CD14-positive monocyte (primary cell): Measurements from ENCODE around the gene PUSL1. TPM values are rescaled to one million over a fixed set of nuclear protein-coding genes. Genes with fewer than 3 reads are reported as not detected.
A peak's percentile ranks its signal among the peaks of the same experiment; 100 is the strongest.

Source experiments
- DNase-seq, 3 donors: peaks; one replicate each; pipeline ENCODE4 v3.0.0-alpha.2; 2011 to 2022
- H2AFZ ChIP-seq: 2 replicates; pipeline ENCODE4 v1.6.0; 2012; ENCODE audit warnings: mild to moderate bottlenecking, low read depth, low read length, inconsistent platforms; ENCODE audit not compliant: insufficient read depth, poor library complexity, severe bottlenecking
- H3K27ac ChIP-seq, 2 donors: 1 replicate in 1 of 2; 2 replicates in 1 of 2; pipeline ENCODE4 v1.5.1; 2012 to 2013; ENCODE audit warnings: low read length in 2 of 2, control low read depth in 1 of 2, inconsistent platforms in 1 of 2, low read depth in 1 of 2, mild to moderate bottlenecking in 1 of 2
- H3K27me3 ChIP-seq, 2 donors: one replicate each; pipeline versions ENCODE4 v1.6.0 to v1.6.1; 2011 to 2013; ENCODE audit warnings: low read length in 2 of 2; ENCODE audit not compliant: control insufficient read depth in 2 of 2, insufficient read depth in 2 of 2
- H3K36me3 ChIP-seq, 2 donors: replicated peaks in 1 of 2; 1 replicate in 1 of 2; 2 replicates in 1 of 2; pipeline versions ENCODE4 v1.5.1 to v1.6.1; 2012 to 2013; ENCODE audit warnings: low read length in 2 of 2, control low read depth in 1 of 2, inconsistent platforms in 1 of 2, mild to moderate bottlenecking in 1 of 2; ENCODE audit not compliant: insufficient read depth in 2 of 2, control insufficient read depth in 1 of 2
- H3K4me1 ChIP-seq, 2 donors: 1 replicate in 1 of 2; 2 replicates in 1 of 2; pipeline versions ENCODE4 v1.5.1 to v1.6.1; 2012 to 2013; ENCODE audit warnings: low read length in 2 of 2, control low read depth in 1 of 2, inconsistent platforms in 1 of 2, mild to moderate bottlenecking in 1 of 2, moderate library complexity in 1 of 2; ENCODE audit not compliant: insufficient read depth in 2 of 2, control insufficient read depth in 1 of 2
- H3K4me2 ChIP-seq: replicated peaks from 2 replicates; pipeline ENCODE3; 2012; ENCODE audit warnings: low read length, moderate library complexity, mild to moderate bottlenecking; ENCODE audit not compliant: poor library complexity, severe bottlenecking; ENCODE audit errors: extremely low read depth
- H3K4me3 ChIP-seq, 3 experiments: fragments of 200-600 bp in 1 of 3; sonication (generic) in 1 of 3; replicated peaks in 1 of 3; 1 replicate in 2 of 3; 2 replicates in 1 of 3; pipeline ENCODE4 v1.5.1; 2011 to 2013; ENCODE audit warnings: low read length in 3 of 3, mild to moderate bottlenecking in 3 of 3, control low read depth in 2 of 3, low read depth in 2 of 3, inconsistent platforms in 1 of 3, moderate library complexity in 1 of 3
- H3K79me2 ChIP-seq: 2 replicates; pipeline ENCODE4 v1.6.0; 2012; ENCODE audit warnings: mild to moderate bottlenecking, control low read depth, inconsistent platforms, low read length, moderate library complexity; ENCODE audit not compliant: insufficient read depth
- H3K9ac ChIP-seq: 2 replicates; pipeline ENCODE4 v1.6.0; 2017; ENCODE audit warnings: low read length, mild to moderate bottlenecking; ENCODE audit not compliant: insufficient read depth, poor library complexity, severe bottlenecking
- H3K9me3 ChIP-seq, 2 donors: replicated peaks in 1 of 2; 1 replicate in 1 of 2; 2 replicates in 1 of 2; pipeline versions ENCODE4 v1.5.1 to v1.6.1; 2012 to 2013; ENCODE audit warnings: low read length in 2 of 2, control low read depth in 1 of 2; ENCODE audit not compliant: control insufficient read depth in 1 of 2, insufficient read depth in 1 of 2
- H4K20me1 ChIP-seq: 2 replicates; pipeline ENCODE4 v1.6.0; 2012; ENCODE audit warnings: mild to moderate bottlenecking, low read length, control low read depth, moderate library complexity; ENCODE audit not compliant: insufficient read depth
- H3K27ac Mint-ChIP-seq, 7 donors: one replicate each; pipeline ENCODE4 v1.8.0; 2020; ENCODE audit warnings: mild to moderate bottlenecking in 7 of 7, mixed read lengths in 7 of 7, moderate library complexity in 6 of 7, inconsistent platforms in 2 of 7
- H3K27me3 Mint-ChIP-seq, 3 donors: one replicate each; pipeline ENCODE4 v1.8.0; 2021 to 2022; ENCODE audit warnings: low read depth in 3 of 3, mild to moderate bottlenecking in 3 of 3, mixed read lengths in 3 of 3, moderate library complexity in 3 of 3, inconsistent platforms in 1 of 3
- H3K36me3 Mint-ChIP-seq, 2 donors: one replicate each; pipeline ENCODE4 v1.8.0; 2020; ENCODE audit warnings: mixed read lengths in 2 of 2, inconsistent platforms in 1 of 2, mild to moderate bottlenecking in 1 of 2
- H3K4me1 Mint-ChIP-seq: one replicate; pipeline ENCODE4 v1.8.0; 2020; ENCODE audit warnings: mild to moderate bottlenecking, mixed read lengths
- H3K4me3 Mint-ChIP-seq, 2 donors: one replicate each; pipeline ENCODE4 v1.8.0; 2020; ENCODE audit warnings: mild to moderate bottlenecking in 2 of 2, mixed read lengths in 2 of 2, moderate library complexity in 1 of 2
- H3K9me3 Mint-ChIP-seq, 7 donors: one replicate each; pipeline ENCODE4 v1.8.0; 2020 to 2022; ENCODE audit warnings: mixed read lengths in 7 of 7, mild to moderate bottlenecking in 6 of 7, moderate library complexity in 6 of 7, inconsistent platforms in 2 of 7
- WGBS: methylation state at CpG from one replicate; pipeline ENCODE4 v1.1.5; 2013; ENCODE audit warnings: missing lambda C conversion rate; ENCODE audit not compliant: insufficient coverage; 5-methylcytosine and 5-hydroxymethylcytosine counted together
- intact Hi-C, 2 donors: fragments of 100-400 bp; cut with micrococcal nuclease; formaldehyde crosslinking; loops; one replicate each; pipeline versions ENCODE4 v1.15.0 to v1.15.1; 2023
- polyA plus RNA-seq, 3 donors: library from polyadenylated mRNA; depleted of rRNA in 1 of 3; unstranded in 2 of 3; stranded (reverse) in 1 of 3; fragments of 300-500 nt in 2 of 3; fragments of >200 nt in 1 of 3; fragmentation: Illumina TruSeq in 2 of 3; gene quantifications; 1 replicate in 2 of 3; 2 replicates in 1 of 3; pipeline ENCODE4 v1.2.3, GENCODE V29; 2012 to 2021
- TF ChIP-seq, protein P1 (sequence below): fragments of 200-600 bp; IDR thresholded peaks from one replicate; pipeline ENCODE4 v1.8.0; 2022; ENCODE audit warnings: antibody characterized with exemption, mild to moderate bottlenecking

The PUSL1 gene
- polyA plus RNA-seq, 3 donors, result 13.8 to 27.4 (median 14.8) TPM

DNA sequence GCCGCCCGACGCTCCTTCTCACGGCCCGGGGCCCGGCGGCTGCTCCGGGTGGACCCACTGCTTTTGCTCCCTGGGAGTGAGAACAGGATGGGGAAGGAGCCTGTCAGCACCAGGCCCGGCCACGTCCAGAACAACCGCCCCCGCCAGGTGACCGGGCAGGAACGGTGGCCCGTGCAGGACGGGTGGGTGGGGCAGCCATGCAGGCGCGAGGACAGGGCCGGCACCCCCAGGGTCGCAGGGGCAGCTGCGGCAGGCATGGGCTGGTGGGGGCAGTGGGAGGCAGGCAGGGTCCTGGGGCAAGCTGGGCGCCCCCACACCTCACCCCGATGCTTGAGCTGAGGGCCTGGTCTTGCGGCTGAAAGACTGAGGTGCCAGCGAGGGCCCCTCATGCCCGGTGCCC lies 28.0 kb downstream of the PUSL1 start:
- no peaks in the 10 kb centered on the region for H3K9me3 ChIP-seq
- peaks cover 0 to 1% (median 0%) of the 10 kb centered on the region in 7 donors for H3K9me3 Mint-ChIP-seq
- no peak overlapping the region for H3K4me2 ChIP-seq
- H3K27me3 Mint-ChIP-seq, result peaks cover 0 to 6% (median 0%) of the 10 kb centered on the region in 3 donors
- no peaks in the 10 kb centered on the region for H3K4me1 Mint-ChIP-seq
- intact Hi-C loops, result no loop called here
- H3K27ac ChIP-seq, result no peak overlapping the region
- no peak for DNase-seq
- H3K36me3 Mint-ChIP-seq, result peaks cover 21 to 40% of the 10 kb centered on the region in 2 donors
- H3K4me3 ChIP-seq, result no peak overlapping the region
- no peaks in the 10 kb centered on the region for H4K20me1 ChIP-seq
- H3K36me3 ChIP-seq, result peaks cover 9 to 26% of the 10 kb centered on the region in 2 donors
- no peak overlapping the region for H3K27ac Mint-ChIP-seq
- TF ChIP-seq, protein P1, sequence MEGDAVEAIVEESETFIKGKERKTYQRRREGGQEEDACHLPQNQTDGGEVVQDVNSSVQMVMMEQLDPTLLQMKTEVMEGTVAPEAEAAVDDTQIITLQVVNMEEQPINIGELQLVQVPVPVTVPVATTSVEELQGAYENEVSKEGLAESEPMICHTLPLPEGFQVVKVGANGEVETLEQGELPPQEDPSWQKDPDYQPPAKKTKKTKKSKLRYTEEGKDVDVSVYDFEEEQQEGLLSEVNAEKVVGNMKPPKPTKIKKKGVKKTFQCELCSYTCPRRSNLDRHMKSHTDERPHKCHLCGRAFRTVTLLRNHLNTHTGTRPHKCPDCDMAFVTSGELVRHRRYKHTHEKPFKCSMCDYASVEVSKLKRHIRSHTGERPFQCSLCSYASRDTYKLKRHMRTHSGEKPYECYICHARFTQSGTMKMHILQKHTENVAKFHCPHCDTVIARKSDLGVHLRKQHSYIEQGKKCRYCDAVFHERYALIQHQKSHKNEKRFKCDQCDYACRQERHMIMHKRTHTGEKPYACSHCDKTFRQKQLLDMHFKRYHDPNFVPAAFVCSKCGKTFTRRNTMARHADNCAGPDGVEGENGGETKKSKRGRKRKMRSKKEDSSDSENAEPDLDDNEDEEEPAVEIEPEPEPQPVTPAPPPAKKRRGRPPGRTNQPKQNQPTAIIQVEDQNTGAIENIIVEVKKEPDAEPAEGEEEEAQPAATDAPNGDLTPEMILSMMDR, result no peak
- no peaks in the 10 kb centered on the region for H3K79me2 ChIP-seq
- H3K4me3 Mint-ChIP-seq, result no peak overlapping the region
- H3K9ac ChIP-seq, result no peak overlapping the region
- H2AFZ ChIP-seq, result no peak overlapping the region
- no peaks in the 10 kb centered on the region for H3K4me1 ChIP-seq
- WGBS, result 96% methylated on average over 23 of the region's 26 CpGs
- no peaks in the 10 kb centered on the region for H3K27me3 ChIP-seq

DNA sequence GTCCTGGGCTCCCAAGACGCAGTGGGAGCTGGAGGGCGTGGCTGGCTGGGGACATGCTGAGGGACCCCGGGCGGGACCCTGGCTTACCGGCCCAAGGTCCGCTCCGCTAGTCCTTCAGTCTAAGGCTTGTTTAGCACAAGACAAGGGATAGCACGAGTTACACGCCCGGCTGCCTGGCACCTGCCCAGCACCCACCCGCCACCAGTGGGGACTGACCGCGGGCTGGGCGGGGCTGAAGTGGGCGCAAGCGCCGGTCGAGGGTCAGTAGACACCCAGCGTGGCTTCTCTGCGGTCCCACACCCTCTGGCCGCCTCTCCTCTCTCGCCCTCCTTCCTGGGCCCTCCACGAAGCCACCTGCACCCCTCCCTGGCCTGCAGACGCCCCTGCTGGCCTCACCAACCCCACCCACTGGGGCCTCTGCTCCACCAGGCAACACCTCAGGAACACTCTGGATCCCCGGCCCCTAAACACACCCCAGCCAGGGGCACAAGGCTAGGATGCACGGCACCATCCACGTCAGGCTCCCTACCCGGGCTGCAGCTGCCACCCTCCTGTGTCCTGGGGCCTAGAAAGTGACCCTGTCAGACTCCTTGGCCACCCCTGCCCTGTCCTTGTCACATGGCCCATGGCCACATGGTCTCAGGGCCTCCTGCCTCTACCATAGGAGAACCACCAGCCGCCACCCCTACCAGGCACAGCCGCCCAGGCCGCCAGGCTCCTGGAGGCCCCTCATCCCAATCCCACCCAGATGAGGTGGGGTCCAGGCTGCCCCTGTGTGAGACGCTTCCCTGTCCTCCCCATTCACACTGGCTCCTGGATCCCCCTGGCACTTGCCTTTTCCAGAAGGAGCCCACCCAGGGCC lies 28.8 kb downstream of the PUSL1 start:
- H3K9me3 Mint-ChIP-seq, result peaks cover 0 to 1% (median 0%) of the 10 kb centered on the region in 7 donors
- 95% methylated on average over 31 of the region's 32 CpGs for WGBS
- no peaks in the 10 kb centered on the region for H3K27me3 ChIP-seq
- no peak for DNase-seq
- no peaks in the 10 kb centered on the region for H3K79me2 ChIP-seq
- intact Hi-C loops, result no loop called here
- no peak overlapping the region for H3K4me2 ChIP-seq
- H3K9me3 ChIP-seq, result no peaks in the 10 kb centered on the region
- H3K4me1 Mint-ChIP-seq, result no peaks in the 10 kb centered on the region
- no peak overlapping the region for H3K4me3 ChIP-seq
- H3K4me3 Mint-ChIP-seq, result no peak overlapping the region
- no peak overlapping the region for H3K9ac ChIP-seq
- peaks cover 0 to 6% (median 0%) of the 10 kb centered on the region in 3 donors for H3K27me3 Mint-ChIP-seq
- H3K36me3 ChIP-seq, result peaks cover 9 to 29% of the 10 kb centered on the region in 2 donors
- no peaks in the 10 kb centered on the region for H3K4me1 ChIP-seq
- H4K20me1 ChIP-seq, result peaks cover 4% of the 10 kb centered on the region
- H2AFZ ChIP-seq, result no peak overlapping the region
- TF ChIP-seq, protein P1, result no peak
- peak overlapping the region in 1 of 7 donors; percentile 80 for H3K27ac Mint-ChIP-seq
- peaks cover 21 to 44% of the 10 kb centered on the region in 2 donors for H3K36me3 Mint-ChIP-seq
- no peak overlapping the region for H3K27ac ChIP-seq
